Chondrocyte (in vitro differentiated cells): ENCODE measurements around the gene SCYL1. TPM values are rescaled to one million over a fixed set of nuclear protein-coding genes. Genes with fewer than 3 reads are reported as not detected.

Experiments used
- DNase-seq: peaks from one replicate; pipeline ENCODE4 v3.0.0; 2021; ENCODE audit warnings: mixed read lengths, low spot score
- H3K27ac Mint-ChIP-seq: one replicate; pipeline ENCODE4 v1.8.0; 2021; ENCODE audit warnings: mild to moderate bottlenecking, moderate library complexity, mixed read lengths; ENCODE audit not compliant: unreplicated experiment
- H3K27me3 Mint-ChIP-seq: 2 replicates; pipeline ENCODE4 v1.8.0; 2021; ENCODE audit warnings: low read depth, mixed read lengths
- H3K36me3 Mint-ChIP-seq: 2 replicates; pipeline ENCODE4 v1.8.0; 2021; ENCODE audit warnings: low read depth, mixed read lengths
- H3K4me1 Mint-ChIP-seq: 2 replicates; pipeline ENCODE4 v1.8.0; 2021; ENCODE audit warnings: low read depth, mild to moderate bottlenecking, mixed read lengths
- H3K4me3 Mint-ChIP-seq: one replicate; pipeline ENCODE4 v1.8.0; 2021; ENCODE audit warnings: mild to moderate bottlenecking, moderate library complexity, mixed read lengths; ENCODE audit not compliant: unreplicated experiment
- H3K9me3 Mint-ChIP-seq: 2 replicates; pipeline ENCODE4 v1.8.0; 2021; ENCODE audit warnings: low read depth, mixed read lengths
- long read RNA-seq: library from polyadenylated mRNA; stranded (forward); transcript quantifications from one replicate; pipeline ENCODE4 v2.0.0, GENCODE V29; 2021
- total RNA-seq: library from RNA; stranded (reverse); gene quantifications from 3 replicates; pipeline ENCODE4 v1.2.1, GENCODE V29; 2021
- TF ChIP-seq, protein P1 (sequence below): fragments of 200-600 bp; sonication (generic); IDR thresholded peaks from 2 replicates; pipeline ENCODE4 v1.5.0; 2021; ENCODE audit warnings: antibody characterized with exemption, mild to moderate bottlenecking, moderate library complexity

Gene SCYL1
- total RNA-seq, result 108 to 123 TPM (median 120 TPM) in 3 replicates
- long read RNA-seq, transcript SCYL1-203 (18 exons, 2,583 nt), result minor isoform, 46 of 229 reads
- long read RNA-seq, transcript SCYL1-201 (18 exons, 2,642 nt), result major isoform, 85 of 229 reads
- long read RNA-seq, transcript SCYL1-205 (17 exons, 2,715 nt), result minor isoform, 5 of 229 reads
- long read RNA-seq, partial matches to known transcripts, result 35 of 229 reads
- long read RNA-seq, other reads (novel, unspliced or antisense), result 54 of 229 reads

DNA sequence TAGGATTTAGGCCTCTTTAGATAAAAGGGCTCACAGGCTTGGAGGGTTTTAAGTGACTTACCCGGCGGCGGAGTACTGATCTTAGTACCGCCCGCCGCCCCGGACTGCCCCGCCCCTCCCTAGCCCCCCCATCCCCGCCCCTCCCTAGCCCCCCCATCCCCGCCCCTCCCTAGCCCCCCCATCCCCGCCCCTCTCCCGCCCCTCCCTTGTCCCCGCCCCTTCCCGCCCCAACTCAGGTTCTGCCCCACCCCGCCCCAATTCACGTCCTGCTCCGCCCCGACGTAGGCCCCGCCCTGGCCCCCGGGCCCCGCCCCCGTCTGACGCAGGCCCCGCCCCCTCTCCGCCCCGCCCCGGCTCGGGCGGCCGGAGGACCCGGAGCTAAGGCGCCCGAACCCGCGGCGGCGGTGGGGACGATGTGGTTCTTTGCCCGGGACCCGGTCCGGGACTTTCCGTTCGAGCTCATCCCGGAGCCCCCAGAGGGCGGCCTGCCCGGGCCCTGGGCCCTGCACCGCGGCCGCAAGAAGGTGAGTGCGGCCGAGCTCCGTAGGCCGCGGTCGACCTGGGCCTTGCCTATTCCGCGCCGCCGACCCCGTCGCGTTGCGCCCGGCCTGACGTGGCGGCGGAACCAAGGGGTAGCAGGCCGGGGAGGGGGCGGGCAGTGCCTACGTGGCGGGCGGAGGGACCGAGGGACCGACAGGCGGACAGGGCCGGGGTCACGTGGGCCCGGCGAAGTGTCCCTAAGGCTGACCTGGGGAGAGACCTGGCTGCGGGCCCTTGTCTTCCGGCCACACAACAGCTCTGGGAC lies at the start of gene SCYL1:
SCYL1 (plus strand) TSS at position 343 of the 805 bp plus-strand sequence; CDS start at position 414, 71 bp downstream.
- Mint-ChIP-seq H3K9me3 (no peaks in the 10 kb centered on the region), H3K27ac (peak within 1 kb of the TSS; percentile 81), H3K4me3 (peak within 1 kb of the TSS; percentile 90), H3K4me1 (peaks cover 42% of the 10 kb centered on the region), H3K36me3 (peaks cover 10% of the 10 kb centered on the region), H3K27me3 (no peaks in the 10 kb centered on the region)
- TF ChIP-seq, protein P1, sequence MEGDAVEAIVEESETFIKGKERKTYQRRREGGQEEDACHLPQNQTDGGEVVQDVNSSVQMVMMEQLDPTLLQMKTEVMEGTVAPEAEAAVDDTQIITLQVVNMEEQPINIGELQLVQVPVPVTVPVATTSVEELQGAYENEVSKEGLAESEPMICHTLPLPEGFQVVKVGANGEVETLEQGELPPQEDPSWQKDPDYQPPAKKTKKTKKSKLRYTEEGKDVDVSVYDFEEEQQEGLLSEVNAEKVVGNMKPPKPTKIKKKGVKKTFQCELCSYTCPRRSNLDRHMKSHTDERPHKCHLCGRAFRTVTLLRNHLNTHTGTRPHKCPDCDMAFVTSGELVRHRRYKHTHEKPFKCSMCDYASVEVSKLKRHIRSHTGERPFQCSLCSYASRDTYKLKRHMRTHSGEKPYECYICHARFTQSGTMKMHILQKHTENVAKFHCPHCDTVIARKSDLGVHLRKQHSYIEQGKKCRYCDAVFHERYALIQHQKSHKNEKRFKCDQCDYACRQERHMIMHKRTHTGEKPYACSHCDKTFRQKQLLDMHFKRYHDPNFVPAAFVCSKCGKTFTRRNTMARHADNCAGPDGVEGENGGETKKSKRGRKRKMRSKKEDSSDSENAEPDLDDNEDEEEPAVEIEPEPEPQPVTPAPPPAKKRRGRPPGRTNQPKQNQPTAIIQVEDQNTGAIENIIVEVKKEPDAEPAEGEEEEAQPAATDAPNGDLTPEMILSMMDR, result peak; percentile 15
- DNase-seq, result peak; percentile 90

- H3K27me3 Mint-ChIP-seq, result no peaks in the 10 kb centered on the region
Observed at GRCh38 chr11:65476632-65477148, 48.2 kb upstream of the SCYL1 start.

DNA sequence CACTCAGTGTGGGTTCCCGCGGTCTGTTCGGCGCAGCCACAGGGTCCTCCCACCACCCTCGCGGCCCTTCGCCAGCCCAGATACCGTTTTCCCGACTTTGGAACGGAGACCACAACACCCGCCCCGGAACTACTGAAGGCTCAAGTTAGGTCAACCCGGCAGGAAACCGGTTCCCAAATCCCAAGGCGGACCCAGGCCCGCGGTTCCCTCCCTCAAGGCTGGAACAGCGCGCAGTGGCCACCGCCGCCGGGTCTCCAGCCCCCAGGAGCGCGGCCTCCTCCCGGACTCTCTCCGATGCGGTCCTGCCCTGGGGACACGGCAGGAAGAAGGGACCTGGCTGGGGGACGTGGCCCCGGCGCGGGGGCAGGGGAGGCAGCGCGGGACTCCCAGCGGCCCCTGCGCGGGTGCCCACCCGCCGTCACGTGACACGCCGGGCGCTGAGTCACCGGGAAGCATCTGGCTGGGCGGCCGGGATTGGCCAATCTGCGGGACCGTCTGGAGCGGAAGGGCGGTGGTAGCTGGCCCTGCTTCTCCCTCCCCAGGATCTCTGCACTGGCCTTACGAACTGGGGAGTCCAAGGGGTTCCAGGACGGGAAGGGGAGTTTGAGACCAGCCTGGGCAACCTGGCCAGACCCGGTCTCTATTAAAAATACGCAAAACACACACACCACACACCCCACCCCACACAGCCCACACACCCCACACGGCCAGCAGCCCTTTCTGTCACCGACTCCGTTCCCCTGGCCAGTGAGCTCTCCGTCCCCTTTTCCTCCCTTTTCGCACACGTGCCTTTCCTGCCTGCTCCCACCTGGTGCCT lies 47.5 kb upstream of the SCYL1 start:
- Mint-ChIP-seq H3K4me3 (peak overlapping the region; percentile 86), H3K27ac (peak overlapping the region; percentile 99), H3K36me3 (no peaks in the 10 kb centered on the region), H3K27me3 (no peaks in the 10 kb centered on the region), H3K4me1 (peaks cover 56% of the 10 kb centered on the region), H3K9me3 (no peaks in the 10 kb centered on the region)
- DNase-seq, result peak; percentile 99
- TF ChIP-seq, protein P1, result no peak

More at GRCh38 chr11:65476632-65477148, 48.2 kb upstream of the SCYL1 start:
- Mint-ChIP-seq H3K4me3 (peak overlapping the region; percentile 86), H3K9me3 (no peaks in the 10 kb centered on the region), H3K4me1 (peaks cover 57% of the 10 kb centered on the region), H3K36me3 (no peaks in the 10 kb centered on the region), H3K27ac (peak overlapping the region; percentile 99)
- TF ChIP-seq, protein P1, result no peak
- DNase-seq, result peak; percentile 41

- peak; percentile 92 for DNase-seq
- Mint-ChIP-seq H3K9me3 (no peaks in the 10 kb centered on the region), H3K4me1 (peaks cover 50% of the 10 kb centered on the region), H3K36me3 (no peaks in the 10 kb centered on the region), H3K27me3 (no peaks in the 10 kb centered on the region), H3K4me3 (no peak overlapping the region), H3K27ac (peak overlapping the region; percentile 91)
- TF ChIP-seq, protein P1, result no peak
Observed at GRCh38 chr11:65478388-65479183, 46.3 kb upstream of the SCYL1 start.
